ENCODE data around the gene GYS1.
A peak's percentile ranks its signal among the peaks of the same experiment; 100 is the strongest.

The GYS1 gene

DNA sequence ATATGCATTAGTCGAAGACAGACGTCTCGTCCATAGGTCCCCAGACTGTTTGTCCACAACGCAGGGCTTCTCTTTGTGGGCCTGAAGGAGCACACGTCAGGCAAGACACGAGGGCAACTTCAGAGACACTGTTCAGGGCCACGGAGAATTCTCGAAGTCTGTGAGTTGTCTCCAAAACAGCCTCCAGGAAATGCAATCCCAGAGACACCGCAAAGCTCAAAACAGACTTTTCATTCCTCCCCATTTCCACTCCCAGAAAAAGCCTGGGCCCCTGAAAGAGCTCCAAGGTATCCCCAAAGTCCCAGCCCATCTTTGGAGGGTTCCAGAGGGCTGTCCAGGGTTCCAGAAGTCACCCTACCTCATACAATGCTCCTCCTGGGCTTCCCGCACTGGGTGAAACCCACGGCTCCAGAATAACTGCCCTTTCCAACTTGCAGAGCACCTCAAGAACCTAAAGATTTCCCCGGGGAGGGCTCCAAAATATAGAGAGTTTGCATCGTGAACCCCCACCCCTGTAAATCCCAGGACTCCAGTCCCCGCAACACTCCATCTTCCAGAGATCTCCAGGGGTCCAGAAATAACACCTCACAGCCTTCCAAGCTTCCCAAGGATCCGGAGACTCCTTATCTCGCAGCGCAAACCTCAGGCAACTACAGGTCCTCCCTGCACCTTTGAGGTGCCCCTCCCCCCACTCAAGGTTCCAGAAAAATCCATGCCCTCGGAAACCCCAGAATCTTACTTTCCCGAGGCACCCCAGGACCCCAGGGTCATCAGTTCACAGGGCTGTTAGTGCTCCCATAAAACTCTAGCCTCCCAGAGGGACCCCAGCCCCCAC lies 28.7 kb downstream of the GYS1 start:
- Histone ChIP-seq H3K9ac (ENCODE audit: low read depth in 1 of 2, low read length in 2 of 2) (peak overlapping the region; percentile 73 to 74), H3K36me3 (ENCODE audit: control insufficient read depth in 2 of 2, insufficient read depth in 2 of 2, low read length in 2 of 2) (peaks cover 10 to 23% of the 10 kb centered on the region in 2 donors), H3K9me3 (ENCODE audit: control insufficient read depth in 2 of 2, low read length in 2 of 2) (no peaks in the 10 kb centered on the region), H3K4me3 (ENCODE audit: low read length in 2 of 2) (peak overlapping the region; percentile 58 to 60), H3K27ac (ENCODE audit: low read depth in 2 of 2, low read length in 2 of 2) (peak overlapping the region; percentile 90 to 95), H3K4me1 (ENCODE audit: control insufficient read depth in 2 of 2, insufficient read depth in 2 of 2, low read length in 2 of 2) (peaks cover 43 to 48% of the 10 kb centered on the region in 2 donors), H3K27me3 (ENCODE audit: control insufficient read depth in 2 of 2, insufficient read depth in 2 of 2, low read length in 2 of 2) (no peaks in the 10 kb centered on the region)

DNA sequence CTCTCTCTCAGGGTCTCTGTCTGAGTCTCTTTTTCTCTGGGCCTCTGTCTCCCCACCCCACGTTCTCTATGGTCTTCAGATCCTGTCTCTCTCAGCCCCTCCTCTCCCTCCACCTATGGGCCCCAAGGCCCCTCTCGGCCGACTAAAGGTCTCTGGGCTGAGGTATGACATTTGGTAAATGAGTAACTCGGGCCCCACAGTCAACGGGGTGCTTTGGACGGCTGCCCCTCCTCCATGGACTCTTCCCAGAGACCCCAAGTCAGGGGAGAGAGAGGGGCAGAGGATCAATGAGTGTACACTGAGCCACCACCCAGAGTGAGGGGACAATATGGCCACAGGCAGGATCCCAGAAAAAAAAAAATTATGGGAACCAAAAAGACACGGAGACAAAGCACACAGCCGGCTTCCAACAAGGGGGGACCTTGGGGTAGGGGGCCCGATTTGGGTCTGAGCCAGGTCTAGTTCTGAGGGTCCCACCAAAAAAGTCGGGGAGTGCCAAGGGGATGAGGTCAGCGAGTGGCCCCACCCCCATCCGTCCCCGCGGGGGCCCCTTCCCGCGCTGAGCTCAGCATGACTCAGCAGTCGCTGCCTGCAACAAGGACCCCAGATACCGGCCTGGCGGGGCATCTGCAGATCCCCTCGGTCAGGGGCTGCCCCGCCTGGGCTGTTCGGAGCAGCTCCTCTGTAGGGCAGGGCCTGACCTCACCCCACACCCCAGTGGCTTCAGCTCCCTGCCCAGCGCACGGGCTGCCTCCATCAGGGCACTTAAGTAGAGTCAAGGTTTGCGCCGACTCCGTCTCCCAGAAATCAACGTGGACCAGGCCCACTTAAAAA lies 29.5 kb downstream of the GYS1 start:
- H3K4me3 ChIP-seq (ENCODE audit: low read length in 2 of 2), result peak overlapping the region; percentile 58 to 60
- H3K4me1 ChIP-seq (ENCODE audit: control insufficient read depth in 2 of 2, insufficient read depth in 2 of 2, low read length in 2 of 2), result peaks cover 43 to 48% of the 10 kb centered on the region in 2 donors
- no peaks in the 10 kb centered on the region for H3K27me3 ChIP-seq (ENCODE audit: control insufficient read depth in 2 of 2, insufficient read depth in 2 of 2, low read length in 2 of 2)
- H3K36me3 ChIP-seq (ENCODE audit: control insufficient read depth in 2 of 2, insufficient read depth in 2 of 2, low read length in 2 of 2), result peaks cover 6 to 22% of the 10 kb centered on the region in 2 donors
- peak overlapping the region; percentile 90 to 95 for H3K27ac ChIP-seq (ENCODE audit: low read depth in 2 of 2, low read length in 2 of 2)
- H3K9me3 ChIP-seq (ENCODE audit: control insufficient read depth in 2 of 2, low read length in 2 of 2), result no peaks in the 10 kb centered on the region
- peak overlapping the region; percentile 73 to 74 for H3K9ac ChIP-seq (ENCODE audit: low read depth in 1 of 2, low read length in 2 of 2)

DNA sequence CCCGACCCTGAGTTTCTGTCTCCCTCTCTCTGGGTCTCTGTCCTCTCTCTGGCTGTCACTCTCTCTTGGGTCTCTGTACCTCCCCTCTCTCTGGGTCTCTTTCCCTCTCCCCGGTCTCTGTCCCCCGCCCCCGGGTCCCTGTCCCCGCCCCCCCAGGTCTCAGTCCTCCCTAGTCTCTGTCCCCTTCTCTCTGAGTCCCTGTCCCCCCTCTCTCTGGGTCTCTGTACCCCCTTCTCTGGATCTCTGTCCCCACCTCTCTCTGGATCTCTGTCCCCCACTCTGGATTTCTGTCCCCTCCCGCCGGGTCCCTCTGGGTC lies 30.3 kb downstream of the GYS1 start:
- H3K9me3 ChIP-seq (ENCODE audit: control insufficient read depth in 2 of 2, low read length in 2 of 2), result no peaks in the 10 kb centered on the region
- H3K27me3 ChIP-seq (ENCODE audit: control insufficient read depth in 2 of 2, insufficient read depth in 2 of 2, low read length in 2 of 2), result no peaks in the 10 kb centered on the region
- H3K4me3 ChIP-seq (ENCODE audit: low read length in 2 of 2), result peak overlapping the region; percentile 45 to 60
- H3K36me3 ChIP-seq (ENCODE audit: control insufficient read depth in 2 of 2, insufficient read depth in 2 of 2, low read length in 2 of 2), result peaks cover 0 to 17% of the 10 kb centered on the region in 2 donors
- peak overlapping the region; percentile 90 to 95 for H3K27ac ChIP-seq (ENCODE audit: low read depth in 2 of 2, low read length in 2 of 2)
- peak overlapping the region; percentile 74 for H3K9ac ChIP-seq (ENCODE audit: low read depth in 1 of 2, low read length in 2 of 2)
- H3K4me1 ChIP-seq (ENCODE audit: control insufficient read depth in 2 of 2, insufficient read depth in 2 of 2, low read length in 2 of 2), result peaks cover 43 to 48% of the 10 kb centered on the region in 2 donors

DNA sequence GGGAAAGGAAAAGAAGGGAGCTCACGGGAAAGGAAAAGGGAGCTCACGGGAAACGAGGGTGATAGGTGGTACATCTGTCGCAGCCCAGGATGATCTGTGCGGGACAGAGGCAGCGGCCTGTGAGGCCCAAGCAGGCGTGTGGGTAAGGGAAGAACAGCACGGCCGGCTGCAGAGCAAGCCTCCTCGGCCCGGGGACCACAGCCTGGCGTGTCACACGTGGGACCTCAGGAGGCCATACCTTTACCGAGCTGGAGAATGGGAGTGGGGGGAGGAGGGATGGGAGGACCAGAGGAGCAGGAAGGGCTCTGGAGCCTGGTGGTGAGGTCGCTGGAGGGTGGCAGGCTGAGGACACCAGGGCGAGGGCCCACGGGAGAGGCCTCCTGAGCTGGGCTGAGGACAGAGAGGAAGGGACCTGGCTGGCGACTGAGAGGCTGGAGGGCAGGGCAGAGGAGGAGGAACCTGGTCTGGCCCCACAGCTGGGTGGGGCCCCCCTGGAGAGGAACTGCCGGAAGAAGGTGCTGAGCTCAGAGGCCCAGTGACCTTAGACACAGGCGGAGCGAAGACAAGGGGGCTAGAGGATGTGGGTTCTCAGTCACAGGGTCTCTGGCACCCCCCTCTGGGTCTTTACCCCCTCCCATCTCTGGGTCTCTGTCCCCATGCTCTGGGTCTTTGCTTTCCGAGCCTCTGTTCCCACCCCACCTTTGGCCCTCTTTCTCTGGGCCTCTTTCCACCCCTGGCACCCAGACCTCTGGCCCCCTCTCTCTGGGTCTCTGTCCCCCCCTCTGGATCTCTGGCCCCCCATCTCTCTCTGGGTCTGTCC lies 30.9 kb downstream of the GYS1 start:
- Histone ChIP-seq H3K4me3 (ENCODE audit: low read length in 2 of 2) (peak overlapping the region; percentile 45), H3K9me3 (ENCODE audit: control insufficient read depth in 2 of 2, low read length in 2 of 2) (no peaks in the 10 kb centered on the region), H3K9ac (ENCODE audit: low read depth in 1 of 2, low read length in 2 of 2) (peak overlapping the region; percentile 74), H3K4me1 (ENCODE audit: control insufficient read depth in 2 of 2, insufficient read depth in 2 of 2, low read length in 2 of 2) (peaks cover 43 to 48% of the 10 kb centered on the region in 2 donors), H3K36me3 (ENCODE audit: control insufficient read depth in 2 of 2, insufficient read depth in 2 of 2, low read length in 2 of 2) (peaks cover 0 to 12% of the 10 kb centered on the region in 2 donors), H3K27ac (ENCODE audit: low read depth in 2 of 2, low read length in 2 of 2) (peak overlapping the region; percentile 90 to 95), H3K27me3 (ENCODE audit: control insufficient read depth in 2 of 2, insufficient read depth in 2 of 2, low read length in 2 of 2) (no peaks in the 10 kb centered on the region)

DNA sequence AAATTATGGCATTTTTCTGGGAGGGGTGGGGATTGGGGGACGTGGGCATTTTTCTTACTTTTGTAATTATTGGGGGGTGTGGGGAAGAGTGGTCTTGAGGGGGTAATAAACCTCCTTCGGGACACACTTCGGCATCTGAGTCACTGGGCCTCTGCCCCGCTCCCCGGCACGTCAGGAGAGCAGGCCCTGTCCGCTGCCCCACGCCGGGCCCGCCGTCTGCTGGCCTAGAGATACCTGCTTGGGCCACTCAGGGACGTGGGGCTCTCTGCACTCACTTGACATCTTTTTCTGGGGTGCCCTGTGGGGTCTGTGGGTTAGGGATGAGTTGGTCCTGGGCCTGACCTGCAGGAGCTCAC lies 31.5 kb downstream of the GYS1 start:
- Histone ChIP-seq H3K9ac (ENCODE audit: low read depth in 1 of 2, low read length in 2 of 2) (peak overlapping the region; percentile 74), H3K27ac (ENCODE audit: low read depth in 2 of 2, low read length in 2 of 2) (peak overlapping the region; percentile 90 to 95), H3K4me3 (ENCODE audit: low read length in 2 of 2) (peak overlapping the region in 1 of 2 donors; percentile 45), H3K36me3 (ENCODE audit: control insufficient read depth in 2 of 2, insufficient read depth in 2 of 2, low read length in 2 of 2) (peaks cover 0 to 8% of the 10 kb centered on the region in 2 donors), H3K9me3 (ENCODE audit: control insufficient read depth in 2 of 2, low read length in 2 of 2) (no peaks in the 10 kb centered on the region), H3K4me1 (ENCODE audit: control insufficient read depth in 2 of 2, insufficient read depth in 2 of 2, low read length in 2 of 2) (peaks cover 39 to 48% of the 10 kb centered on the region in 2 donors), H3K27me3 (ENCODE audit: control insufficient read depth in 2 of 2, insufficient read depth in 2 of 2, low read length in 2 of 2) (no peaks in the 10 kb centered on the region)

DNA sequence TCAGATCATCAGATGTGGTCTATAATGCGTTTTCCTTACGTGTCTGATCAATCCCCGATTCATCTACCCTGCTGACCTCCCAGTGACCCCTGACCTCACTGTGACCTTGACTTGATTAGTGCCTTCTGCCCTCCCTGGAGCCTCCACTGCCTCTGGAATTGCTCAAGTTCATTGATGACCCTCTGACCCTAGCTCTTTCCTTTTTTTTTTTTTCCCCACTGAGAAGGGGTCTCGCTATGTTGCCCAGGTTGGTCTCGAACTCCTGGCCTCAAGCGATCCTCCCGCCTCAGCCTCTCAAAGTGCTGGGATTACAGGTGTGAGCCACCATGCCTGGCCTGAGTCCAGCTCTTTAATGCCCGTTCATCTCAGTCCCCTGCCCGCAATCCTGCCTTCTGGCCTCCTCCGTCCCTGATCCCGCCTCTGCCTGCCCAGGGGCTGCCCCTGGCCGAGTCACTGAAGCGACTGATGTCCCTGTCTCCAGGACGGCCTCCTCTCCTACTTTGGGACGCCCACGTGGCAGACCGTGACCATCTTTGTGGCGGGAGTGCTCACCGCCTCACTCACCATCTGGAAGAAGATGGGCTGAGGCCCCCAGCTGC lies 32.0 kb downstream of the GYS1 start:
- Histone ChIP-seq H3K4me1 (ENCODE audit: control insufficient read depth in 2 of 2, insufficient read depth in 2 of 2, low read length in 2 of 2) (peaks cover 34 to 43% of the 10 kb centered on the region in 2 donors), H3K27ac (ENCODE audit: low read depth in 2 of 2, low read length in 2 of 2) (peak overlapping the region; percentile 90 to 95), H3K9ac (ENCODE audit: low read depth in 1 of 2, low read length in 2 of 2) (peak overlapping the region in 1 of 2 donors; percentile 74), H3K27me3 (ENCODE audit: control insufficient read depth in 2 of 2, insufficient read depth in 2 of 2, low read length in 2 of 2) (no peaks in the 10 kb centered on the region), H3K4me3 (ENCODE audit: low read length in 2 of 2) (no peak overlapping the region), H3K9me3 (ENCODE audit: control insufficient read depth in 2 of 2, low read length in 2 of 2) (no peaks in the 10 kb centered on the region), H3K36me3 (ENCODE audit: control insufficient read depth in 2 of 2, insufficient read depth in 2 of 2, low read length in 2 of 2) (peaks cover 0 to 3% of the 10 kb centered on the region in 2 donors)

DNA sequence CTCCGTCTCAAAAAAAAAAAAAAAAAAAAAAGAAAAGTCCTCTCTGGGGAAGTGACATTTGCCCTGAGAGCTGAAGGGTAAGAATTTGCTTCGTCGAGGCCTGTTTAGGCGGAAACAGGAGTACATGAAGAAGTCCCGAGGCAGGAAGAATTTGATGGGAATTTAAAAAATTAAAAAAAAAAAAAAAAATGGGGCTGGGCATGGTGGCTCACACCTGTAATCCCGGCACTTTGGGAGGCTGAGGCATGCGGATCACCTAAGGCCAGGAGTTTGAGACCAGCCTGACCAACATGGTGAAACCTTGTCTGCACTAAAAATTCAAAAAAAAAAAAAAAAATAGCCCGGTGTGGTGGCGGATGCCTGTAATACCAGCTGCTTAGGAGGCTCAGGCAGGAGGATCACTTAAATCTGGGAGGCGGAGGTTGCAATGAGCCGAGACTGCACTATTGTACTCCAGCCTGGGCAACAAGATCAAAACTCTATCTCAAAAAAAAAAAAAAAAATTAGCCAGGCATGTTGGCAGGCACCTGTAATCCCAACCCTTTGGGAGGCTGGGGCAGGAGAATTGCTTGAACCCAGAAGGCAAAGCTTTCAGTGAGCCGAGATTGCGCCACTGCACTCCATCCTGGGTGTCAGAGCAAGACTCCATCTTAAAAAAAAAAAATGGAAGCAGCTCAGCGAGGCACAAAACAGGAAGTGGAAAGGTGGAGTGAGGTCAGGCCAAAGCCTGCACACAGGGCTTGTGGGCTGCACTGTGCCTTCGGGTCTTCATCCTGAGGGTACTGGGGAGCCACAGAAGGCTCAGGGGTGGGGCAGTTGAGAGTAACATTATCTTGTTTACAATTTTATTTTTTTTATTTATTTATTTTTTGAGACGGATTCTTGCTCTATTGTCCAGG lies 33.5 kb downstream of the GYS1 start:
- Histone ChIP-seq H3K36me3 (ENCODE audit: control insufficient read depth in 2 of 2, insufficient read depth in 2 of 2, low read length in 2 of 2) (no peaks in the 10 kb centered on the region), H3K27ac (ENCODE audit: low read depth in 2 of 2, low read length in 2 of 2) (no peak overlapping the region), H3K9me3 (ENCODE audit: control insufficient read depth in 2 of 2, low read length in 2 of 2) (no peaks in the 10 kb centered on the region), H3K4me3 (ENCODE audit: low read length in 2 of 2) (no peak overlapping the region), H3K9ac (ENCODE audit: low read depth in 1 of 2, low read length in 2 of 2) (no peak overlapping the region), H3K4me1 (ENCODE audit: control insufficient read depth in 2 of 2, insufficient read depth in 2 of 2, low read length in 2 of 2) (peaks cover 40% of the 10 kb centered on the region in 2 donors), H3K27me3 (ENCODE audit: control insufficient read depth in 2 of 2, insufficient read depth in 2 of 2, low read length in 2 of 2) (no peaks in the 10 kb centered on the region)

DNA sequence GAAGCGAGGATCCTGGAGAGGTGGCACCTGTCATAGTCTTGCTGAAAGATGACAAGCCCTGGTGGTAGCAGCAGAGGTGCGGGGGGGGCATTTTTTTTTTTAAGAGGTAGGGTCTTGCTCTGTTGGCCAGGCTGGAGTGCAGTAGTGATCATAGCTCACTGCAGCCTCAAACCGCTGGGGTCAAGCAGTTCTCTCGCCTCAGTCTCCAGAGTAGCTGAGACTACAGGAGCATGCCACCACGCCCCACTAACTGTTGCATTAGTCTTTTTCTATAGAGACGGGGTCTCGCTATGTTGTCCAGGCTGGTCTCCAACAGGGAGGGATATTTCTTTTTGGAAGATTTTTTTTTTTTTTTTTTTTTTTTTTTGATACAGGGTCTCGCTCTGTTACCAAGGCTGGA lies 35.1 kb downstream of the GYS1 start:
- no peak overlapping the region for H3K4me3 ChIP-seq (ENCODE audit: low read length in 2 of 2)
- H3K27me3 ChIP-seq (ENCODE audit: control insufficient read depth in 2 of 2, insufficient read depth in 2 of 2, low read length in 2 of 2), result no peaks in the 10 kb centered on the region
- H3K9me3 ChIP-seq (ENCODE audit: control insufficient read depth in 2 of 2, low read length in 2 of 2), result no peaks in the 10 kb centered on the region
- H3K9ac ChIP-seq (ENCODE audit: low read depth in 1 of 2, low read length in 2 of 2), result no peak overlapping the region
- H3K36me3 ChIP-seq (ENCODE audit: control insufficient read depth in 2 of 2, insufficient read depth in 2 of 2, low read length in 2 of 2), result no peaks in the 10 kb centered on the region
- peaks cover 29% of the 10 kb centered on the region in 2 donors for H3K4me1 ChIP-seq (ENCODE audit: control insufficient read depth in 2 of 2, insufficient read depth in 2 of 2, low read length in 2 of 2)
- H3K27ac ChIP-seq (ENCODE audit: low read depth in 2 of 2, low read length in 2 of 2), result no peak overlapping the region

Measured in mucosa of rectum (tissue), 2 donors.